22Rv1 (cell line): Measurements from ENCODE around the gene EPS8L3.

Experiments
- CTCF ChIP-seq: fragments of 450-650 bp; IDR thresholded peaks from 2 replicates; pipeline ENCODE4 v1.5.1; 2017; ENCODE audit warnings: mild to moderate bottlenecking
- ZFX ChIP-seq: fragments of 450-650 bp; IDR thresholded peaks from 2 replicates; pipeline ENCODE4 v1.6.1; 2017; ENCODE audit warnings: antibody characterized with exemption, borderline replicate concordance

- no peak for TF ChIP-seq CTCF
- TF ChIP-seq ZFX: no peak
Measured at GRCh38 chr1:109777980-109778625, 14.4 kb upstream of the EPS8L3 start.
